Cardiac septum (tissue), 1 donor: ENCODE measurements around the gene PRUNE2. TPM values are rescaled to one million over a fixed set of nuclear protein-coding genes. Genes with fewer than 3 reads are reported as not detected.

Experiments
- DNase-seq: peaks from one replicate; pipeline ENCODE4 v3.0.0-alpha.2; 2020; ENCODE audit warnings: low spot score
- intact Hi-C: fragments of 100-400 bp; cut with DNase I; formaldehyde crosslinking; loops from one replicate; pipeline ENCODE4 v1.14.0; 2022
- total RNA-seq: library from RNA; stranded (reverse); fragmentation: NEBNext Ultra II Directional; extraction: Animal tissue kit (Norgen Biotek cat#: 25700); gene quantifications from one replicate; pipeline ENCODE4 v1.2.1, GENCODE V29; 2021
- donor health status: DM: no; HTN: no; CAD: no.

The PRUNE2 gene
- total RNA-seq, 1 donor from 2014 or later, result 19.9 TPM

DNA sequence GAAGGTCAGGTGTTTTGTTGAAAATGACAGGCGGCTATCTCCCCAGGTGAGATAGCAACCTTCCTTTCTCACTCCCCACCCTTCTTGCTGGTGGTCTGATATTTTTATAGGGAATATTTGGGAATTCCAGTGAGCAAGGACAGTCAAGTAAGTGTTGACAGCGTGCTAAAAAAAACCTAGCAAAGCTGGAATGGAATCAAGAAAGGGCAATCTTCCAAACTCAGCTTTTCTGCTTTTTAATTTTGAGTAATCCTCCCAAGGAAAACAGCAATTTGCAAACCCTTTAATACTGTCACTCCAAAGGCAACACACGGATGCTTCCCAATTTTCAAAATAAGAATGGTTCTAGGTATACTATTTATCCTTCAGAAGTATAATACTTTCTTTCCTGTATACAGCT, 285.3 kb downstream of the PRUNE2 start:
- intact Hi-C loops, result no loop called here
- no peak for DNase-seq

DNA sequence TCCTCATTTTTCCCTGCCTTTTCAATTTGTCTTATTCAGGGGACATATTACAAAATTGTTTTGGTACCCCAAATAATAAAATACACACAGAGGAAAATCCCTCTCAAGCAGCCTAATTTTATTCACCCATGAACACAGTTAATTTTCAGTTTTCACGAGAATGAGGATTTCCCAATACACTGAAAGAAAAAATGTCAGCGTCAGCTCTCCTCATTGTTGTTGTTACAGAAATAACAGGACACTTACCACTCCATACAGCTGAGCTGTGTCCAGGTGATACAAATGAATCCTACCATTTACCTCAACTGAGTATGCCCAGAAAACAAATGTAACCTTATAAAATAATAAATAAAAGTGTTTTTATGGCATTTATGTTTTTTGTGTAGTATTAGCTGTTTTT, 286.3 kb downstream of the PRUNE2 start:
- no peak for DNase-seq

DNA sequence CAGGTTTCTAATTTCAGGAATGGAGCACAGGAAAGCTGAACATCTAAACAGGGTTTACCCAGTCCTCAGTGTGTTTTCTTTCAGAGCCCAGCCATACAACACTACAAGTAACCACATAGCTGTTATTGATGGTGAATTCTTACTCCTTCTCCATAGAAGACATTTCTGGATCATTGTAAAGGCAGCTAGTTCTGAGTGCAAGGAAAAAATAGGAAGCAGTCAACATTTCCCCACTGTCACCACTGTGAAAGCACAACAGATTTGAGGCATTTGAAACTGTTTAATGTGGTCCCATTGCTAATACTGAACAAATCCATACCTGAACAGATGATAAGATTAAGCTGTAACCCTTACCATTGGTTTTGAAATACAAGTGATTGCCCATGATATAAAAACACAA, 286.7 kb downstream of the PRUNE2 start:
- no peak for DNase-seq
- intact Hi-C loops, result no loop called here

More for the DNA sequence above, 286.3 kb downstream of the PRUNE2 start:
- intact Hi-C loops, result no loop called here

DNA sequence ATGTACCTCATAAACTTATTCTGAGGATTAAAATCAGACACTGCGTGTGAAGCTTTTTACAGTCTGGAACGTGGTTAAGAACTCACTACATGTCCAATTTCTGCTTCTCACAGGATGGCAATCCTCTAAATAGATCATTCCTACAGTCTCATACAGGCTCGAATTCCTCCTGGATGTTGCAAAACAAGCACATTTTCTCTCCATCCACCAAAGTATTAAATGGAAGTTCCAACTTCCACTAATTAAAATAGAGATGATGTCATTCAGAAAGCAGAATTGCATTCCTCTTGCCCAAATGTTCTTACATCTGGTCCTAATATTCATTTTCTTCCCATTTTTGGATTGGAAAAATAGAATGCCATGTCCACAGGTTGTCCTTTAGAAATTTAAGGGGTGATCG, 287.2 kb downstream of the PRUNE2 start:
- intact Hi-C loops, result no loop called here
- no peak for DNase-seq

DNA sequence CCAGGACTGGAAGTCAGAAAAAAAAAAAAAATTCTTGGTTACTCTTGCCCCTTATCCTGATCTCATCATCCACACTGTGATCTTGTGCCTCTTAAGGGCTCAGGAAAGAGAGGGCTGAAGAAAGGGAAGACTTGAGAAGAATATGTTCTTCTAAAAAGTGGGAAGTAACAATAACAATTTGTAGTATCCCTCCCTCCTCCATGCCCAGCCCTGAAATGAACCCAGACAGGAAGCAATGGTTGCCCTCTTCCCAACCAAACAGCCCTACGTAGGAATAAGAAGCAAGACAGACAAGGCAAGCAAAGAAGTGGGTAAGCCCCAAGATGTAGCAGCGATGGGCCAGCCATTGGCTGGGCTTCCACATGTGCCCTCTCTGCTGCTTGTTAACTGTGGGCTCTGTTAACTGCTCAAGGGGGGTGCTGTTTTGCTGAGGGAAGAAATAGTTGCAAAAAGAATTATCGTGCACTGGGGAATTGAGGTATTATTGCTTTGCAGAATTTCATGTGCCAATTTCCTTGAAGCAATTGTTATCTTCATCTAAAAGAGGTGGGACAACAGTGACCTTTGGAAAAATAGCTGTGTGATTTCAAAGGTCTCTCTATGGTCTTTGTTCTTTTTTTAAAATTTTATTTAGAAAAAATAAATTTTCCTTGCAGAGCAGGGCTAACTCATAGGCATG, 288.3 kb downstream of the PRUNE2 start:
- DNase-seq, result no peak
- intact Hi-C loops, result no loop called here

DNA sequence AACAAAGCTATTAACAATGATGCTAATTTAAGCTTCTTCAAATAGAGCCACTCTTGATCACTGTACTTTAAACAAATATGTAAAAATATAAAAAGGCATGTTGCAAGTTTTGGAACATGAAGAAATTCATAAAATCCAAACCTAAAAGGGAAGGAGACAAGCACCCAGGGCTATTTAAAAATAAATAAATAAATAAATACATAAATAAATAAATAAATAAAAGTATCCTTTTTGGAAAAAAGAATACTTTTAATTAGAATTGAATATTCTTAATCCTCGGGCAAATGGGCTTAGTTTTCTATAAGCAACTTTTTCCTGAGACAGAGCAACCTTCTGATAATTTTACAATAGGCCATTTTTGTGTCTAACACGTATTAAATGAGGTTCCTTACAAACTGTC, 289.1 kb downstream of the PRUNE2 start:
- DNase-seq, result no peak
- intact Hi-C loops, result no loop called here

DNA sequence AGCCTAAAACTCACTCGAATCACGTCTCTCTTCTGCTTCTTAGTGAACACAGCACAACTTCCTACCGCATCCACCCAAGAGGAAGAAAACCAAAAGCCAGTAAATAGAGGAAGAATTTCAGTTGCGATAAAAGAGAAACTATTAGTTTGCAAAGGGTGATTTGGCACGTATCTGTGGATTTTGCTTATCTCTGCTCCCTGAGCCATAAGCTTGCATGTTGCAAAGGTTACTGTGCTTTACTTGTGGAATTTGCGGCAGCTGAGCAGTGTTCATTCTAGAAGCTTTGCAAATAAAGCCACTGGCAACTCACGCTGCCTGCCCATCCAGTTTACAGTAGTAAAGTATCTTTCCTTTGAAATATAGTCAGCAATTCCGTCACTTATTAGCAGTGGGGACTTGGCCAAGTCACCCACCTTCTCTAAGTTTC, 290.7 kb downstream of the PRUNE2 start:
- intact Hi-C loops, result no loop called here
- no peak for DNase-seq

DNA sequence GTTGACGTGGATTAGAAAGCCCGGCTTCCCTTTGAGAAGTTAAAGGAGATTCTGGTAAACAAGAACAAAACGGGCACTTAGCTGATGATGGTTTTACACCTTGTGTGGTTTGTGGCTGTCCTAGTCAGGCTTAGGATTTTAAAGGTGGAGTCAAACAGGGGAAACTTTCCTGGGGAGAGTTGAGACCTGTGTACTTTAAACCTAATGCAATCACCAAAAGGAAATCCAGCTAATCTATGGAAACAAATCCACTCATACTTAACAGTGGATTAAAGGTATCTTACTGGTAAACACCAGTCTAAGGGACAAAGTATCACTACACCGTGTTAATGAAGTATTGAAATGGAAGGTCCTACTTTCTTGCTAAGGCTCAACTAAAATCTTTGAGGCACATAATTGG, 291.9 kb downstream of the PRUNE2 start:
- DNase-seq, result no peak
- intact Hi-C loops, result no loop called here

DNA sequence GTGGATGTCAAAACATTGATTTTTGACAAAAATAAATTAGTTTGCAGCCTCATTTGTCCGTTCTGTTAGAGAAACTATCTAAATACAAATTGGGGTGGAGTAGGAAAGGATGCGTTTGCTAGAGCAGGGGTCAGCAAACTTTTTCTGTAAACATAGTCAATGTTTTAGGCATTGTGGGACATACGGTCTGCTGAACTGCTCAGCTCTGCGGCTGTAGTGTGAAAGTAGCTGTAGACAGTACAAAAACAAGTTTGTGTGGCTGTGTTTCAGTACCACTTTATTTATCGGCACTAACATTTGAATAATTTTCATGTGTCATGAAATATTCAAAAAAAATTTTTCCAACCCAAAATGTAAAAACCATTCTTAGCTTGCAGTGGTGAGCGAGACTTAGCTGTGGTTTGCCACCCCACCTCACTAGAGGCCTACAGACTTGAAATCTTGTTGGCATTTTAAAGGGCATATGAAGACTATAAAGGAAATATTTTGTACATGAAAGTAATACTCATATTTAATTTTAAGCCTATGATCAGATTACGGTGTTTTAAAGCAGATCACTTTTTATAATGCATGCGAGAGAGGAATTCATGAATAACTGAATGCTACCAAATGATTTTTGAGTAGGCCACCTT, 292.6 kb downstream of the PRUNE2 start:
- DNase-seq, result no peak

DNA sequence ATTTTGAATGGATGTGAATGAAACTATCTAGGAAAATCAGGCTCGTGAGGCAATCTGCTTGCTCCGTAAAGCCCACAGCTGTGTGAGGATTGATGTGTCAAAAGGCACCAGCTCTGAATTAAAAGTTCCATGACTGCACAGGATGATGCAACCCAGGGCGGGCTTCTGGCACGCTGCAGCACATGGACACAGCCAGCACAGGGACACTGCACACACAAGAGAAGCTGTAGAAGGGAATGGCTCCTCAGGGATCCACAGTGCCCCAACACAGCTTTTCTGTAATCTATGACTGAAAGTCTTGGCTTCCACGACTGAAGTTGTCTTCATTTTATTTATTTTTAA, 295.9 kb downstream of the PRUNE2 start:
- DNase-seq, result no peak
- intact Hi-C loops, result no loop called here

More for the DNA sequence above, 292.6 kb downstream of the PRUNE2 start:
- intact Hi-C loops, result no loop called here

DNA sequence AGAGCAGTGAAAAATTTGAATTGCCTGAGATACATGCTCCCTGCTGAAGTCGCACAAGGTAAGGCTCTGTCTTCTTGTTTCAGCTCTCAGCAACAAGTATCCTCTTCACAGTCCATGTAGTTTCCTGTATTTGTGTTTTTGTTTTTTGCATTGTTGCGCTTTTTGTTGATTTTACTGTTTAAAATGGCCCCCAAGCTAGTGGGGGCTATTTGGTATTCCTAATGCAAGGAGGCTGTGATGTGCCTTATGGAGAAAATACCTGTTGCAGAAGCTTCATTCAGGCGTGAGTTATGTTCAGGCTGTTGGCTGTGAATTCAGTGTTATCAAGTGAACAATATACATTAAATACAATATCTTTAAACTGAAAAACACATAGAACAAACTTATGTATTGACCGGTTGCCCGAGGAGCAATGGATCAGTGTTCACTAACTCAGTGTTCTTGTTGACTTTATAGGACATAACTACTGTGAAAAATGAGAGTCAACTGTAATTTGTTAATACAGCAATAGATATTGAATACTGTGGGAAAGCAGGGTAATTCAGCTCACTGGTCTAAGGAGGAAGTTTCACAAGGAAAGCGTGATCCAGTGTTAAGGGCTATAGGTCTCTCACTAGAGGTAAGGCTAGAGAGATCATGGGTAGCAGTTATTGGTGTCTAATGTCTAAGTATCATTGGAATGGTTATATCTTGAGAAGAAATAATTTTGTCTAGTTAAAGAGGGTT, 296.5 kb downstream of the PRUNE2 start:
- intact Hi-C loops, result no loop called here
- no peak for DNase-seq

DNA sequence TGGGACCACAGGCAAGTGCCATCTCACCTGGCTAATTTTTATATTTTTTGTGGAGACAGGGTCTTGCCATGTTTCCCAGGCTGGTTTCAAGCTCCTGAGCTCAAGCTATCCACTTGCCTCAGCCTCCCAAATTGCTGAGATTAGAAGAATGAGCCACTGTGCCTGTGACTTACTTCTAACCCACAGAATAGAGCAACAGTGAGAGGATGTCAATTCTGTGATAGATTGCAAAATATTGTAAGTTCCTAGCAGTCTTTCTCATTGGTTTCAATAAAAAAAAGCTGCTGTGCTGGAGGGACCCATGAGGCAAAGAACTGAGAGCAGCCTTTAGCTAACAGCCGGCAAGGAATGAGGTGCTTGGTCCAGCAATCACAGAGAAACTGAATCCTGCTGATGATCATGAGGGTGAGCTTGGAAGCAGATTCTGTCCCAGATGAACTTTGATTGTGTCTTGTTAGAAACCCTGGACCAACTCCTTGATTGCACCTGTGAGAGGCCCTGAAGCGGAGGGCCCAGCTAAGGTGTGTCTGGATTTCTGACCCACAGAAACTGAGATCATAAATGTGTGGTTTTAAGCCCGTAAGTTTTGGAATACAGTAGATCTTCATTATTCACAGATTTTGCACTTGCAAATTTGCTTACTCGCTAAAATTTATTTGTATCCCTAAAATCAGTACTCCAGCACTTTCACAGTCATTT, 297.2 kb downstream of the PRUNE2 start:
- no peak for DNase-seq
- intact Hi-C loops, result no loop called here

DNA sequence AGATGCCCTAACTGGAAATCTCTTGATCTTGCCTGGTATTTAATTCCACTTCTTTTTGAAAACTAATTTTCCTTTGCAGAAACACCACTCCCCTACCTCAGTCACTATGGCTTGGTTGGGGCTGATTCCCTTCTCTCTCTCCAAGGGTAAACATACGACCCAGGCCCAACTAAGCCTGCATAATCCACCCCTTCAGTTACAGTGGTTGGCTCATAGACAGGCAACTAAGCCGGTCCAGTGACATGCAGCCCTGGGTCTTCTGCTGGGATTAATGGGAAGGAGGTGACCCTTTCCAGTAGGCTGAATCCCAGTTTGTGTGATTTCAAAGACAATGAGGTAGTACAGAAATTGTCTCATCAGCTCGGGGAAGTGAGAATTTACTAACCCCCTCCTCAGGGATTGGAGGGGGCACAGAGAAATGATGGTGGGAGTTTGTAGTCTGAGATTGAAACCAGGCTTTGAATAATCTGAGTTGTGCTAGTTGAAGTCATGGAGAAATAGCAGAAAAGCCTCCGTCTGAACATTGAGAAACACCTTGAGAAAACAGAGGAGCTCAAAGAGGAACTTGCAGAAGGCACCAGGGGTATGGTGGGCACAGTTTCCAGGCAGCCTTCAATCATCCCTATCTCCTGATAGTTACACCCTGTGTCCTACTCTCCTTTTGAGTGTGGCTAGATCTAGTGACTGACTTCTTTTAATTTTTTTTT, 298.0 kb downstream of the PRUNE2 start:
- no peak for DNase-seq
- intact Hi-C loops, result no loop called here

DNA sequence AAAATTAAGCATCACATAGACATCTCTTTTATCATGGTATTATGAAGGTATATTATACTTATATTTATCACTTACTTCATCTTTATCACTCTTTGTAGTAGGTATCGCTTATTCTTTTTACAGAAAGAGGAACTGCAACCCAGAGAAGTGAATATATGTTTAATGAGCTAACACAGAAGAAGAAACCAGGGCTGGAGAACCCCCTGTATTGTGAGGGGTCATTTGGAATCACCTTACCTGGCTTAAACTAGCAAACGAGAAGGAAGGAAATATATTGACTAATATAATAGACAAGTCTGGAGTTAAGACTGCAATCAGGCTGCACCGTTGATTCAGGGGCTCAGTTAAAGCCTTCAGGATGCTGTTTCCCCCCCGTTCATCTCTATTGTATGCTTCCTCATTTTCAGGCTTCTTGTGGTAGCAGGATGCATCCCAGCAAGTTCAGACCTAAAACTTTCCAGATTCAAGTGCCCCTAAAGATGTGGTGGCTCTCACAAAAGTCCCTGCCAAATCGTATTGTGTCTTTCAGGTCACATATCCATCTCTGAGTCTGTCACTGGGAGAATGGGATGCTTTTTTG, 300.5 kb downstream of the PRUNE2 start:
- DNase-seq, result no peak
- intact Hi-C loops, result no loop called here

DNA sequence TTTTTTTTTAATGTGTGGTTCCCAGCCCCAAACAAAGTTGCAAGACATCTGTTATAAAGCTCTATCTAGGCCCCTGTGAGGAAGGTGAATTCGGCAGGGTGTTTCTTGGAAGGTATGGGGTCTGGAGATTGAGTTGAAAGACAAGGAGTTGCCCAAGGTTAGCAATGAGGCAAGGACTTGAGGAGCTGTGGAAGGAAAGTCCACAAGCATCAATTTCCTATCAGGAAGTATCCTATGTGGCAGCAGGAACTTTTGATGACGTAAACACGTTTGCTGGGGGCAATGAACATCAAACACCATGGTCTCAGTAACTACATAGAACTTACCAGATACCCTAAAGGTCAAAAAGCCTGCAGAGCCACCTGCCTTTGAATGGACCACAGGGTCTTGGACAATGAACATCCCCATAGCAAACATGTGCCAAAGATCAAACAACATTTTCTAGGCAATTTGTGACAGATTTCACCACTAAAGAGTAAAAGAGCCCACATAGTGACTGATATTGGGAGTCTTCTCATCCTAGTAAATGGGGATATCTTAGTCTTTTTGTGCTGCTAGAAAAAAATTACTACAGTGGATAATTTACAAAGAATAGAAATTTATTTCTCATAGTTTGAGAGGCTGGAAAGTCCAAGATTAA, 301.9 kb downstream of the PRUNE2 start:
- intact Hi-C loops, result no loop called here

DNA sequence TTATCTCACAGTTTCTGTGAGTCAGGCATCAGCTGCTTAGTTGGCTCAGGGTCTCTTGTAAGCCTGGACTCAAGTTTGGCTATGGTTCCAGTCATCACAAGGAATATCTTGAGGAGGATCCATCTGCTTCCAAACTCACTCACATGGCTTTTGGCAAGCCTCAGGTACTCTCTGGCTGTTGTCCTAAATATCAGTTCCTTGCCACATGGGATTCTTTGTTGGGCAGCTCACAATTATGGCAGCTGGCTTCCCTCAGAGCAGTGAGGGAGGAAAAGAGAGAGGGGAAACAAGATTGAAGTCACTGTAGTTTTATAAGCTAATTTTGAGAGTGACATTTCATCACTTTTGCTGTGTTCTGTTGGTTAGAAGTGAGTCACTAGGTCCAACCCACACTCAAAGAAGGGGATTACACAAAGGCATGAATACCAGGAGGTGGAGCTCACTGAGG, 302.4 kb downstream of the PRUNE2 start:
- intact Hi-C loops, result no loop called here
- no peak for DNase-seq

More for the DNA sequence above, 301.9 kb downstream of the PRUNE2 start:
- no peak for DNase-seq

DNA sequence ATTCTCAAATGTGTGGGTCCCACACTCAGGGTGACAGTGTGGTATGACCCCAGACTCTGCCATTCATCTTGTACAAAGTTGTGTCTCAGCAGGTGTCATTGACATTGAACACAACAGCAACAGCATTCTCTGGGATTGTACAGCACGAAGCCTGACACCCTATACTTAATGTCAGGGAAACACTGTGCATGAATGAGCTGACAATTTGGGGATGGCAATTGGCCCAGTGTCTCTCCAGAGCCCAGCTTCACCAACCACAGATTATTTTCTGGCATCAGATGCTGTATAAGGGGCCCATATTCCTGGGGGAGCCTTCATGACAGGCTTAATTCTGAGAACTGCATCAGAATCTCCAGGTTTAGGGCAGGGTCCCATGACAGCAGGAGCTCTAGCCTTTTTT, 303.7 kb downstream of the PRUNE2 start:
- intact Hi-C loops, result no loop called here
- no peak for DNase-seq

DNA sequence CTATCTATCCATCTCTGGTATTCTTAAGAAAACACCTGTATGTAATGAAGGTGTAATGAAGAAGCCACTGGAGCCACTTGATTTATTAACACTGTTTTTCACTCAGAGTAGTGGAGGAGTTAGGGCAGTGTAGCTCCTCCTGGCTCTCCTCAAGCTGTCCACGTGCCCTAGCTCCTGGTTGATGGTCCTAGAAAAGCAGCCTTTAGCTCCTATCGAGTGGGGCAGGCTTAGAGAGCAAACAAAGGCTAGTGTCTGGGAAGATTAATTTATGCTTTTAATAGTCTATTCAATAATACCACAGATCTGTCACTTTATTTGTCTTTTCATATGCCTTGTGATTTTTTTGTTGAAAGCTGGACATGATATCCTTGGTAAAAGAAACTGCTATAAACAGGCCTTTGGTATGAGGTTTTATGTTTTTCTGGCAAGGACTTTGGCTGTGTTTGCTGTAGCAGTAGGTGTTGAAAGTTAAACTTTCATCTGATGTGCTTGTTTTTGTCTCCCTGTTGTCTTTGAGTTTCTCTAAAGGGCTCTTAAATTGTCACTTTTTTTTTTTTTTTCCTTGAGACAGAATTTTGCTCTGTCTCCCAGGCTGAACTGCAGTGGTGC, 305.8 kb downstream of the PRUNE2 start:
- intact Hi-C loops, result no loop called here
- DNase-seq, result no peak

DNA sequence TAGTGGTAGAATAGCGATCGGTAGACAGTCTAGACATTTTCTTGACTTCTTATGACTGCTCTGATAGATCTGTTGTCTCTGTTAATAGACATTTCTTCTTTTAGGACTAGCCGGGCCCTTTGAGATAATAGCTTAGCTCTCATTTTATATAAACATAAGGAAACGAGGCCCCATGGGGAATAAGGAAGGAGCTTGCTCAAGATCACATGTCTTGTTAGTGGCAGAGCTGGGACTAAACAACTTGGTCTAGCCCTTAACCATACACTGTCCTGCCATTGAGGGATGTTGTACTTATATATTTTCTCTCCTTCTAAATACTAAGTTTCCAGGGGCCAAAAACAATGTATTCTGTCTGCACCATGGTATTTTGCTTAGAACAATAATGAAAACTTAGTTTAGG, 306.9 kb downstream of the PRUNE2 start:
- no peak for DNase-seq
- intact Hi-C loops, result no loop called here
